ENCODE measurements around the gene SCO2. TPM values are rescaled to one million over a fixed set of nuclear protein-coding genes. Genes with fewer than 3 reads are reported as not detected.

The SCO2 gene
- total RNA-seq, 1 experiment from 2014 or later: 6.5 TPM

- TF ChIP-seq, protein P1, sequence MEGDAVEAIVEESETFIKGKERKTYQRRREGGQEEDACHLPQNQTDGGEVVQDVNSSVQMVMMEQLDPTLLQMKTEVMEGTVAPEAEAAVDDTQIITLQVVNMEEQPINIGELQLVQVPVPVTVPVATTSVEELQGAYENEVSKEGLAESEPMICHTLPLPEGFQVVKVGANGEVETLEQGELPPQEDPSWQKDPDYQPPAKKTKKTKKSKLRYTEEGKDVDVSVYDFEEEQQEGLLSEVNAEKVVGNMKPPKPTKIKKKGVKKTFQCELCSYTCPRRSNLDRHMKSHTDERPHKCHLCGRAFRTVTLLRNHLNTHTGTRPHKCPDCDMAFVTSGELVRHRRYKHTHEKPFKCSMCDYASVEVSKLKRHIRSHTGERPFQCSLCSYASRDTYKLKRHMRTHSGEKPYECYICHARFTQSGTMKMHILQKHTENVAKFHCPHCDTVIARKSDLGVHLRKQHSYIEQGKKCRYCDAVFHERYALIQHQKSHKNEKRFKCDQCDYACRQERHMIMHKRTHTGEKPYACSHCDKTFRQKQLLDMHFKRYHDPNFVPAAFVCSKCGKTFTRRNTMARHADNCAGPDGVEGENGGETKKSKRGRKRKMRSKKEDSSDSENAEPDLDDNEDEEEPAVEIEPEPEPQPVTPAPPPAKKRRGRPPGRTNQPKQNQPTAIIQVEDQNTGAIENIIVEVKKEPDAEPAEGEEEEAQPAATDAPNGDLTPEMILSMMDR (IDR thresholded peaks at IDR 0.05; ENCODE audit: insufficient read depth in 1 of 2, low read depth in 1 of 2, low read length in 1 of 2, severe bottlenecking in 1 of 2, unreplicated experiment in 1 of 2): no peak
- Histone ChIP-seq H3K36me3 (ENCODE audit: control insufficient read depth, insufficient read depth, low read length) (peaks cover 4% of the 10 kb centered on the region; the same call in 1 of the 2 replicates), H3K27me3 (replicated peaks; ENCODE audit: control insufficient read depth, insufficient read depth, low read length) (no peaks in the 10 kb centered on the region), H3K4me1 (peaks cover 24% of the 10 kb centered on the region), H3K9me3 (no peaks in the 10 kb centered on the region), H3K4me3 (ENCODE audit: low read depth, low read length) (no peak overlapping the region)
- BruUV-seq (replicated peaks): no TSS peak
- Mint-ChIP-seq H3K27ac (ENCODE audit: unreplicated experiment) (no peak overlapping the region), H3K4me3 (ENCODE audit: unreplicated experiment) (no peak overlapping the region), H3K36me3 (ENCODE audit: insufficient read depth, unreplicated experiment) (no peaks in the 10 kb centered on the region), H3K4me1 (ENCODE audit: low read depth, unreplicated experiment) (peaks cover 24% of the 10 kb centered on the region), H3K9me3 (ENCODE audit: unreplicated experiment) (no peaks in the 10 kb centered on the region), H3K27me3 (ENCODE audit: insufficient read depth, unreplicated experiment) (no peaks in the 10 kb centered on the region)
- ChIA-PET CTCF (no interaction called here), POLR2A (no interaction called here)
- intact Hi-C loops (cut with micrococcal nuclease; ENCODE audit: unreplicated experiment): no loop called here
- DNase-seq: no peak
These were observed 48.5 kb downstream of the SCO2 start for GRCh38 chr22:50476868-50477267.

- Mint-ChIP-seq H3K4me3 (ENCODE audit: unreplicated experiment) (peak overlapping the region; percentile 77), H3K9me3 (ENCODE audit: unreplicated experiment) (no peaks in the 10 kb centered on the region), H3K36me3 (ENCODE audit: insufficient read depth, unreplicated experiment) (no peaks in the 10 kb centered on the region), H3K27ac (ENCODE audit: unreplicated experiment) (no peak overlapping the region), H3K27me3 (ENCODE audit: insufficient read depth, unreplicated experiment) (no peaks in the 10 kb centered on the region), H3K4me1 (ENCODE audit: low read depth, unreplicated experiment) (peaks cover 24% of the 10 kb centered on the region)
- no peaks in the 10 kb centered on the region for H3K27me3 ChIP-seq (replicated peaks; ENCODE audit: control insufficient read depth, insufficient read depth, low read length)
- intact Hi-C loops (cut with micrococcal nuclease; ENCODE audit: unreplicated experiment): no loop called here
- POLR2A ChIA-PET: interaction anchor here (0.5 kb wide), 1 partner anchor 47 kb away, joined by 6 read pairs; no protein-coding TSS in a partner anchor
- H3K9me3 ChIP-seq: no peaks in the 10 kb centered on the region
- TF ChIP-seq, protein P1 (IDR thresholded peaks at IDR 0.05; ENCODE audit: insufficient read depth in 1 of 2, low read depth in 1 of 2, low read length in 1 of 2, severe bottlenecking in 1 of 2, unreplicated experiment in 1 of 2): no peak
- BruUV-seq (replicated peaks): no TSS peak
- peak overlapping the region; percentile 71 for H3K4me3 ChIP-seq (ENCODE audit: low read depth, low read length)
- no peak for DNase-seq
- CTCF ChIA-PET: no interaction called here
- peaks cover 6% of the 10 kb centered on the region; the same call in 1 of the 2 replicates for H3K36me3 ChIP-seq (ENCODE audit: control insufficient read depth, insufficient read depth, low read length)
- H3K4me1 ChIP-seq: peaks cover 34% of the 10 kb centered on the region
These were observed 49.8 kb downstream of the SCO2 start for GRCh38 chr22:50475652-50476002.

DNA sequence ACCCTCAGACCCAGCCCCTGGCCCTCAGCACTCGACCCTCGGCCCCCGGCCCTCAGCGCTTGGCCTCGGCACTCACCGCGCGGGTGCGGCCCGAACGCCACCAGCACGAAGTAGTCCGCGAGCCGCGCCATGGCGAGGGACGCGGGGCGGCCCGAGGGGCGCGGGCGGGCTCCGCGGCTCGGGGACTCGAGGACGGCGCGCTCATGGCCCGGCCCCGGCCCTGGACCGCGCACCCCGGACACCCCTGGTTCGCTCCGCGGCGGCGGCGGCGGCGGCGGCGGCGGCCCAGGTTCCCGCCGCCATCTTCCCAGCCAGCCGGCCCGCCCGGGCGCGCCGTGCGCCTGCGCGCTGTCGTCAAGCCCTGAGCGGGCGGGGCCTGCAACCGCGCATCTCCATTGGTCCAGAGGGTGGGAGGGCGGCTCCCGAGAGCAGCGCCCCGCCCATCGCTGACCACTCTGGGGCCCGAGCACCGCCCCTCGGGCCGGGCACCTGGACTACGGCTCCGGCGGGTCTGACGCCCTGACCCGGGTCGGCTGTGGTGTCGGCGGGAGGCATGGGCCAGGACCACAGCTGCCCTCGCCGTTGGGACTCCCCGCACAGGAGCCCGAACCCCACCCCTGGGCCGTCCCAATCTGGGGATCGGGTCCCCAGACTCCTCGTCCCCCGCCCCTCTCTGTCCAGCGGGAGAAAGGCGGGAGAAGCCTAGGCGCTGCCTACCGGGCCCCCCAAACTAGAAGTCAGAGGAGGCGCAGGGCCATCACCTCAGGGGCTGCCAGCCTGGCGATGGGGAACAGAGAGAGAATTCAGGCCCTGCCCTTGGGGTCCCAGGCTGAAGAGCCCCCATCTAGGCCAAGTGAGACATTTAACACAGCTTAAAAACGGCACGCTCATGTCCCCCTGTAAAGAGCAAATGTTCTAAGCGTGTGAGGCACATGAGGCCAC is 50.4 kb downstream of the SCO2 start, which contains the start of gene SBF1:
SBF1 (minus strand) TSS at position 326 of the 942 bp plus-strand sequence; CDS start at position 131, 195 bp downstream.
- peak within 1 kb of the TSS; percentile 77 for H3K4me3 Mint-ChIP-seq (ENCODE audit: unreplicated experiment)
- peak; percentile 91 to 95 for DNase-seq
- H3K9me3 Mint-ChIP-seq (ENCODE audit: unreplicated experiment): no peaks in the 10 kb centered on the region
- H3K4me1 Mint-ChIP-seq (ENCODE audit: low read depth, unreplicated experiment): peaks cover 24% of the 10 kb centered on the region
- ChIA-PET POLR2A (interaction anchor here (0.5 kb wide), 1 partner anchor 46 kb away, joined by 6 read pairs; no protein-coding TSS in a partner anchor), CTCF (no interaction called here)
- H3K27me3 ChIP-seq (replicated peaks; ENCODE audit: control insufficient read depth, insufficient read depth, low read length): no peaks in the 10 kb centered on the region
- intact Hi-C loops (cut with micrococcal nuclease; ENCODE audit: unreplicated experiment): no loop called here
- H3K9me3 ChIP-seq: no peaks in the 10 kb centered on the region
- peak within 1 kb of the TSS; percentile 34 for H3K27ac Mint-ChIP-seq (ENCODE audit: unreplicated experiment)
- BruUV-seq (replicated peaks): TSS peak; percentile 97
- peaks cover 41% of the 10 kb centered on the region for H3K4me1 ChIP-seq
- peaks cover 6% of the 10 kb centered on the region; the same call in 1 of the 2 replicates for H3K36me3 ChIP-seq (ENCODE audit: control insufficient read depth, insufficient read depth, low read length)
- H3K36me3 Mint-ChIP-seq (ENCODE audit: insufficient read depth, unreplicated experiment): no peaks in the 10 kb centered on the region
- no peaks in the 10 kb centered on the region for H3K27me3 Mint-ChIP-seq (ENCODE audit: insufficient read depth, unreplicated experiment)
- peak within 1 kb of the TSS; percentile 71 for H3K4me3 ChIP-seq (ENCODE audit: low read depth, low read length)
- TF ChIP-seq, protein P1 (IDR thresholded peaks at IDR 0.05; ENCODE audit: insufficient read depth in 1 of 2, low read depth in 1 of 2, low read length in 1 of 2, severe bottlenecking in 1 of 2, unreplicated experiment in 1 of 2): no peak

Measured in Caco-2 (cell line).